Left ventricle myocardium inferior (tissue), 1 donor: ENCODE data around the gene PLCH1. TPM values are rescaled to one million over a fixed set of nuclear protein-coding genes. Genes with fewer than 3 reads are reported as not detected.

Experiments
- DNase-seq: peaks from one replicate; pipeline ENCODE4 v3.0.0-alpha.2; 2020
- H3K27ac ChIP-seq: fragments of 200-600 bp; replicated peaks from 2 replicates; pipeline ENCODE4 v1.8.0; 2021
- H3K27me3 ChIP-seq: fragments of 200-600 bp; 2 replicates; pipeline ENCODE4 v1.8.0; 2021; ENCODE audit warnings: low read depth
- H3K36me3 ChIP-seq: fragments of 200-600 bp; 2 replicates; pipeline ENCODE4 v1.8.0; 2021
- H3K4me1 ChIP-seq: fragments of 200-600 bp; 2 replicates; pipeline ENCODE4 v1.8.0; 2021
- H3K4me3 ChIP-seq: fragments of 200-600 bp; 2 replicates; pipeline ENCODE4 v1.8.0; 2021; ENCODE audit warnings: mild to moderate bottlenecking, moderate library complexity
- H3K9me3 ChIP-seq: fragments of 200-600 bp; replicated peaks from 2 replicates; pipeline ENCODE4 v1.8.0; 2021
- intact Hi-C: fragments of 100-400 bp; cut with micrococcal nuclease; formaldehyde crosslinking; loops from one replicate; pipeline ENCODE4 v1.11.0; 2022
- total RNA-seq: library from RNA; stranded (reverse); fragmentation: NEBNext Ultra II Directional; extraction: Animal tissue kit (Norgen Biotek cat#: 25700); gene quantifications from one replicate; pipeline ENCODE4 v1.2.1, GENCODE V29; 2021
- TF ChIP-seq, protein P1 (sequence below): fragments of 200-600 bp; IDR thresholded peaks from 2 replicates; pipeline ENCODE4 v1.8.0; 2021; ENCODE audit warnings: antibody characterized with exemption, mild to moderate bottlenecking, borderline replicate concordance
- donor health status: DM: no; HTN: yes; CAD: no; lungs with severe emphysema.

PLCH1 gene
- total RNA-seq, 1 donor from 2014 or later: 0.85 TPM

DNA sequence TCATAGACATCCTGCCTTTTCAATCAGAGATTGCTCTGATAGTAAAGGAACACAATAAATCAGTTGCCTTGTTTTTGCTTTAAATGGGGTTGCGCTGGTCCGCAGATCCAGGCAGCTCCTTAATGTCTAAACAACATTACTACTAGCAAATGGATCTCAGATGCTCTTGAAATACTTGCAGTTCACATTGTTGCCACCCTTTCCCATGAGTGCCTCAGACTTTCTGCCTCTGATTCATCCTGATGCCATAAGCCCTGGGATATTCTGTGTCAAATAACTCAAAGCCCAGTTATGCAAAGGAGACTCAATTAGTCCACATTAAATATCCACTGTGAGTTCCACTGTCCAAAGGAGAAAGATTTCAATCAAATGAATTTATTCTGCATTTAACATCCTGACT is 196.7 kb downstream of the PLCH1 start:
- Histone ChIP-seq H3K36me3 (no peaks in the 10 kb centered on the region), H3K27me3 (no peaks in the 10 kb centered on the region), H3K9me3 (no peaks in the 10 kb centered on the region), H3K27ac (no peak overlapping the region), H3K4me1 (no peaks in the 10 kb centered on the region), H3K4me3 (no peak overlapping the region)
- TF ChIP-seq, protein P1, sequence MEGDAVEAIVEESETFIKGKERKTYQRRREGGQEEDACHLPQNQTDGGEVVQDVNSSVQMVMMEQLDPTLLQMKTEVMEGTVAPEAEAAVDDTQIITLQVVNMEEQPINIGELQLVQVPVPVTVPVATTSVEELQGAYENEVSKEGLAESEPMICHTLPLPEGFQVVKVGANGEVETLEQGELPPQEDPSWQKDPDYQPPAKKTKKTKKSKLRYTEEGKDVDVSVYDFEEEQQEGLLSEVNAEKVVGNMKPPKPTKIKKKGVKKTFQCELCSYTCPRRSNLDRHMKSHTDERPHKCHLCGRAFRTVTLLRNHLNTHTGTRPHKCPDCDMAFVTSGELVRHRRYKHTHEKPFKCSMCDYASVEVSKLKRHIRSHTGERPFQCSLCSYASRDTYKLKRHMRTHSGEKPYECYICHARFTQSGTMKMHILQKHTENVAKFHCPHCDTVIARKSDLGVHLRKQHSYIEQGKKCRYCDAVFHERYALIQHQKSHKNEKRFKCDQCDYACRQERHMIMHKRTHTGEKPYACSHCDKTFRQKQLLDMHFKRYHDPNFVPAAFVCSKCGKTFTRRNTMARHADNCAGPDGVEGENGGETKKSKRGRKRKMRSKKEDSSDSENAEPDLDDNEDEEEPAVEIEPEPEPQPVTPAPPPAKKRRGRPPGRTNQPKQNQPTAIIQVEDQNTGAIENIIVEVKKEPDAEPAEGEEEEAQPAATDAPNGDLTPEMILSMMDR: no peak
- intact Hi-C loops: no loop called here
- DNase-seq: no peak

DNA sequence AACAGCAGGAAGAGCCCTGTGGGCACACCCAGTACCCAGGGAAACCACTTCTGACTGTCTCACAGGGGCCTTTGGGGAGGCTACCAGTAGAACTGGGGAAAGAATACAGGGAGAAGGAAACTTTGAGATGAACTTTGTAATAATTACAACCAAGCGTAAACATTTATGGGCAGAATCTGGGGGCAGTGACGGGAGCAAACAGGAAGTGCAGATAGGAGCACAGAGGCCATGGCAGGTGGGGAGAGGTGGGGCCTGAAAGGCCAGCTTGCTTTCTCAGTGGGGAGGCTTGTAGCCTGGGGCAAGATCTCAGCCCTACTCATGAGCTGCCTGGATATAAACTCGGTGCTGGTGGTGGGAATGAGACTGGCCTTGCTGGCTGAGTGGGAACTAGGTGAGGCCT is 209.8 kb downstream of the PLCH1 start:
- H3K4me3 ChIP-seq: no peak overlapping the region
- no peaks in the 10 kb centered on the region for H3K27me3 ChIP-seq
- no peaks in the 10 kb centered on the region for H3K4me1 ChIP-seq
- DNase-seq: no peak
- H3K36me3 ChIP-seq: no peaks in the 10 kb centered on the region
- H3K9me3 ChIP-seq: peaks cover 37% of the 10 kb centered on the region
- no peak overlapping the region for H3K27ac ChIP-seq
- TF ChIP-seq, protein P1: no peak
- intact Hi-C loops: no loop called here

DNA sequence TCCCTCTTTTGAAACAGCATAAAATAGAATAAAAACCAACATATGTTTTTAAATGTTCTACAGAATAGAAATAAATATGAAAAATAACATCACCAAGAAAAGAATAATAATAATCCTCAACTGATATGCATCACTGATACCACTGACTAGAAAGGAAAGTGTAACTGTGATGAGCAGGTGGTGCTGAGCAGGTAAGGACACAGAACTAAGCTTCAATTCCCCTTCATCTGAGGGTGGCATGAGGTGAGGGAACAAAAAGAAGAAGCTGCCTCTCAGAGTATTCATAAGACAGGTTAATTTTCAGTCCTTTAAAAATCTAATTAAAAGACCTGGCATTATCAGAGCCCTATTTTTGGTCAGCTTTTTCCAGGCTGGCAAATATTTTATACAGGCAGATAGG is 216.3 kb downstream of the PLCH1 start:
- Histone ChIP-seq H3K27ac (no peak overlapping the region), H3K9me3 (peaks cover 14% of the 10 kb centered on the region), H3K36me3 (no peaks in the 10 kb centered on the region), H3K4me3 (no peak overlapping the region), H3K27me3 (no peaks in the 10 kb centered on the region), H3K4me1 (no peaks in the 10 kb centered on the region)
- DNase-seq: no peak
- intact Hi-C loops: no loop called here
- TF ChIP-seq, protein P1: no peak

DNA sequence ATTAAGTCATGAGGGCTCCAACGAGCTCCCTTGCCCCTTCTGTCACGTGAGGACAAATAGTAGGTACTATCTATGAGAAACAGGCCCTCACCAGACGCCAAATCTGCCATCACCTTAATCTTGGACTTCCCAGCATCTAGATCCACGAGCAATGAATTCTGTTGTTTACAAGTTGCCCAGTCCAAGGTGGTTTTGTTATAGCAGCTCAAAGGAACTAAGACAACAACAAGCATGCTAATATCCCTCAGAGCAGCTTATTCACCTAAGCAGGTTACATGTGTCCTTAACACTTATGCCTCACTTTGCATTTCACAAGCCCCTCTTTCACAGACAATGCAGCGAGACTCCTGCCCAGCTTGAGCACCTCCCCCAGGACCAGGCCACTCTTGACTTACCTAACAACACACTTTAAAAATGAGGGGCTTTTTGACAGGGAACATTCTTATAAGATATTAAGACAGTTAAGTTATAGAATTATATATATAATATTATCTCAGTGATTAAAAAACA is 219.5 kb downstream of the PLCH1 start:
- H3K4me1 ChIP-seq: no peaks in the 10 kb centered on the region
- H3K27me3 ChIP-seq: no peaks in the 10 kb centered on the region
- no peaks in the 10 kb centered on the region for H3K9me3 ChIP-seq
- no peak overlapping the region for H3K27ac ChIP-seq
- DNase-seq: no peak
- intact Hi-C loops: no loop called here
- no peaks in the 10 kb centered on the region for H3K36me3 ChIP-seq
- TF ChIP-seq, protein P1: no peak
- no peak overlapping the region for H3K4me3 ChIP-seq

DNA sequence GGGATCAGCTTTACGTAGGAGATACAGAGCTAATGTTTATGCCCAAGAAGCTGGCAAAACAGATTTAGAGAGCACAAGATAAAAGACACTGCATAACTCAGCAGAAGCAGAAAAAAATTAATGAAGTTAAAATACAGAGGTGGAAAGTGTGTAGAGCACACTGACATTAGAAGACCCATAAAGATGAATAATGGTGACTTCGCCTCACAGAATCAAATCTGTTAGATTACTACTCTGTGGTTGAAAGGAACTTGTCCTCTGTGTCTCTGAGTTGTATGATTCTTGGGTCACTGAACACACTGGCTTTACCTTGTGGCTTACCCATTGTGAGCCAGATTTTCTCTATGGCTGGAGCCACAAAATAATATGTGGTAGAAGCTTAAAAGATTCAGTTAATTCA is 224.4 kb downstream of the PLCH1 start:
- no peak overlapping the region for H3K27ac ChIP-seq
- TF ChIP-seq, protein P1: no peak
- H3K27me3 ChIP-seq: no peaks in the 10 kb centered on the region
- intact Hi-C loops: no loop called here
- no peaks in the 10 kb centered on the region for H3K9me3 ChIP-seq
- H3K4me3 ChIP-seq: no peak overlapping the region
- no peak for DNase-seq
- H3K36me3 ChIP-seq: no peaks in the 10 kb centered on the region
- no peaks in the 10 kb centered on the region for H3K4me1 ChIP-seq
